SK-N-SH treated with all-trans-retinoic acid at 6 μM for 48 hours (cell line): ENCODE results near the gene SLC18A3.

Experiments
- ATAC-seq: fragments of 200-7000 bp; cut with Tn5 transposase; 3 replicates; pipeline ENCODE4 v1.9.1; 2020; ENCODE audit warnings: mild to moderate bottlenecking, moderate library complexity
- ARNTL ChIP-seq: fragments of 450-650 bp; formaldehyde crosslinking; IDR thresholded peaks from 2 replicates; pipeline ENCODE4 v1.5.0; 2020; ENCODE audit warnings: low read depth, mild to moderate bottlenecking, moderate library complexity, borderline replicate concordance
- BACH2 ChIP-seq: fragments of 250-450 bp; sonication (Bioruptor Pico); IDR thresholded peaks from 2 replicates; pipeline ENCODE4 v1.9.0; 2021; ENCODE audit warnings: mild to moderate bottlenecking, borderline replicate concordance
- CSDC2 ChIP-seq: fragments of 250-450 bp; sonication (Bioruptor Pico); IDR thresholded peaks from 2 replicates; pipeline ENCODE4 v1.5.0; 2020; ENCODE audit warnings: mild to moderate bottlenecking, moderate library complexity
- GLIS3 ChIP-seq: fragments of 250-450 bp; sonication (Bioruptor Pico); IDR thresholded peaks from 2 replicates; pipeline ENCODE4 v1.5.0; 2020; ENCODE audit warnings: mild to moderate bottlenecking, moderate library complexity
- ISL1 ChIP-seq: fragments of 250-450 bp; sonication (Bioruptor Pico); IDR thresholded peaks from 2 replicates; pipeline ENCODE4 v2.1.2; 2022; ENCODE audit warnings: mild to moderate bottlenecking, moderate library complexity
- PPARA ChIP-seq: fragments of 250-450 bp; sonication (Bioruptor Pico); IDR thresholded peaks from 2 replicates; pipeline ENCODE4 v1.5.0; 2020; ENCODE audit warnings: mild to moderate bottlenecking, borderline replicate concordance
- RARB ChIP-seq: fragments of 250-450 bp; sonication (Bioruptor Pico); IDR thresholded peaks from 2 replicates; pipeline ENCODE4 v1.8.0; 2021; ENCODE audit warnings: mild to moderate bottlenecking, moderate library complexity
- SNAI2 ChIP-seq: fragments of 250-450 bp; sonication (Bioruptor Pico); IDR thresholded peaks from 2 replicates; pipeline ENCODE4 v1.5.0; 2020; ENCODE audit warnings: mild to moderate bottlenecking, moderate library complexity
- TCF4 ChIP-seq: fragments of 250-450 bp; sonication (Bioruptor Pico); IDR thresholded peaks from 2 replicates; pipeline ENCODE4 v1.8.0; 2021; ENCODE audit warnings: mild to moderate bottlenecking, moderate library complexity, borderline replicate concordance
- TOX ChIP-seq: fragments of 250-450 bp; sonication (Bioruptor Pico); IDR thresholded peaks from 2 replicates; pipeline ENCODE4 v1.8.0; 2021; ENCODE audit warnings: mild to moderate bottlenecking, moderate library complexity, borderline replicate concordance
- ZC3H10 ChIP-seq: fragments of 250-450 bp; sonication (Bioruptor Pico); IDR thresholded peaks from 2 replicates; pipeline ENCODE4 v1.5.1; 2021; ENCODE audit warnings: mild to moderate bottlenecking, moderate library complexity
- ZFP3 ChIP-seq: fragments of 250-450 bp; sonication (Bioruptor Pico); IDR thresholded peaks from 2 replicates; pipeline ENCODE4 v1.5.0; 2020; ENCODE audit warnings: mild to moderate bottlenecking, moderate library complexity
- ZFP30 ChIP-seq: fragments of 450-650 bp; formaldehyde crosslinking; IDR thresholded peaks from 2 replicates; pipeline ENCODE4 v1.5.0; 2022; ENCODE audit warnings: mild to moderate bottlenecking, moderate library complexity
- ZNF565 ChIP-seq: fragments of 450-650 bp; formaldehyde crosslinking; conservative IDR thresholded peaks from 2 replicates; pipeline ENCODE4 v1.5.0; 2020; ENCODE audit warnings: low read depth, mild to moderate bottlenecking, moderate library complexity
- ZNF70 ChIP-seq: fragments of 450-650 bp; formaldehyde crosslinking; IDR thresholded peaks from 2 replicates; pipeline ENCODE4 v1.5.0; 2020; ENCODE audit warnings: mild to moderate bottlenecking, moderate library complexity
- ZNF8 ChIP-seq: fragments of 450-650 bp; formaldehyde crosslinking; IDR thresholded peaks from 2 replicates; pipeline ENCODE4 v1.5.0; 2020; ENCODE audit warnings: mild to moderate bottlenecking, moderate library complexity
- TF ChIP-seq, protein P1 (sequence below): fragments of 250-450 bp; sonication (Bioruptor Pico); IDR thresholded peaks from 2 replicates; pipeline ENCODE4 v1.5.1; 2020; ENCODE audit warnings: low read depth, mild to moderate bottlenecking, moderate library complexity
- TF ChIP-seq, protein P2 (sequence below): fragments of 250-450 bp; sonication (Bioruptor Pico); IDR thresholded peaks from 2 replicates; pipeline ENCODE4 v1.8.0; 2021; ENCODE audit warnings: low read depth, mild to moderate bottlenecking, moderate library complexity, borderline replicate concordance
- TF ChIP-seq, protein P3 (sequence below): fragments of 250-450 bp; sonication (Bioruptor Pico); IDR thresholded peaks from 2 replicates; pipeline ENCODE4 v1.8.0; 2020; ENCODE audit warnings: mild to moderate bottlenecking, moderate library complexity, borderline replicate concordance
- TF ChIP-seq, protein P4 (sequence below): fragments of 250-450 bp; sonication (Bioruptor Pico); IDR thresholded peaks from 2 replicates; pipeline ENCODE4 v1.5.0; 2020; ENCODE audit warnings: mild to moderate bottlenecking, moderate library complexity
- TF ChIP-seq, protein P5 (sequence below): fragments of 250-450 bp; sonication (Bioruptor Pico); IDR thresholded peaks from 2 replicates; pipeline ENCODE4 v1.5.1; 2021; ENCODE audit warnings: mild to moderate bottlenecking, moderate library complexity

The SLC18A3 gene

DNA sequence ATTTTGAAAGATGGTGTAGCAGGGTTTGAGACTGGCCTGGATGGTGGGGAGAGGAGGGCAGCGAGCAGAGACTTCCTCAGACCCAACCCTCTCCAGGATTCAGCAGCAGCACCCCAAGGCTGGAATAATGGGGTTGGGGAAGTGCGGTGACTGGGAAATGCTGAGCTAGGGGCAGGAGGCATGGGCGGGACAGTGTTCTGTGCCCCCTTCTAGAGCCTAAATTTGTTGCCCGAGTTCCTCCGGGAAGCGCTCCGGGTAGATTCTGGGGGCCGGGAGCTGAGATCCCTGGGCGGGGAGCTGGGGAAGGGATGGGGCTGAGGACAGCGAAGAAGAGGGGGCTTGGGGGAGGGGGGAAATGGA lies 3.8 kb downstream of the SLC18A3 start, which contains the start of gene CHAT:
Gene CHAT (plus strand): TSS at position 156 of the 360 bp plus-strand sequence. CDS start 153 bp downstream, at position 309.
- no peak for TF ChIP-seq ZNF565 (CRISPR knock-in tag)
- TF ChIP-seq BACH2 (CRISPR knock-in tag): no peak
- TF ChIP-seq, protein P1, sequence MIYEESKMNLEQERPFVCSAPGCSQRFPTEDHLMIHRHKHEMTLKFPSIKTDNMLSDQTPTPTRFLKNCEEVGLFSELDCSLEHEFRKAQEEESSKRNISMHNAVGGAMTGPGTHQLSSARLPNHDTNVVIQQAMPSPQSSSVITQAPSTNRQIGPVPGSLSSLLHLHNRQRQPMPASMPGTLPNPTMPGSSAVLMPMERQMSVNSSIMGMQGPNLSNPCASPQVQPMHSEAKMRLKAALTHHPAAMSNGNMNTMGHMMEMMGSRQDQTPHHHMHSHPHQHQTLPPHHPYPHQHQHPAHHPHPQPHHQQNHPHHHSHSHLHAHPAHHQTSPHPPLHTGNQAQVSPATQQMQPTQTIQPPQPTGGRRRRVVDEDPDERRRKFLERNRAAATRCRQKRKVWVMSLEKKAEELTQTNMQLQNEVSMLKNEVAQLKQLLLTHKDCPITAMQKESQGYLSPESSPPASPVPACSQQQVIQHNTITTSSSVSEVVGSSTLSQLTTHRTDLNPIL (CRISPR knock-in tag): no peak
- TF ChIP-seq, protein P2, sequence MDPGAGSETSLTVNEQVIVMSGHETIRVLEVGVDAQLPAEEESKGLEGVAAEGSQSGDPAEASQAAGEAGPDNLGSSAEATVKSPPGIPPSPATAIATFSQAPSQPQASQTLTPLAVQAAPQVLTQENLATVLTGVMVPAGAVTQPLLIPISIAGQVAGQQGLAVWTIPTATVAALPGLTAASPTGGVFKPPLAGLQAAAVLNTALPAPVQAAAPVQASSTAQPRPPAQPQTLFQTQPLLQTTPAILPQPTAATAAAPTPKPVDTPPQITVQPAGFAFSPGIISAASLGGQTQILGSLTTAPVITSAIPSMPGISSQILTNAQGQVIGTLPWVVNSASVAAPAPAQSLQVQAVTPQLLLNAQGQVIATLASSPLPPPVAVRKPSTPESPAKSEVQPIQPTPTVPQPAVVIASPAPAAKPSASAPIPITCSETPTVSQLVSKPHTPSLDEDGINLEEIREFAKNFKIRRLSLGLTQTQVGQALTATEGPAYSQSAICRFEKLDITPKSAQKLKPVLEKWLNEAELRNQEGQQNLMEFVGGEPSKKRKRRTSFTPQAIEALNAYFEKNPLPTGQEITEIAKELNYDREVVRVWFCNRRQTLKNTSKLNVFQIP: no peak
- no peak for TF ChIP-seq ZNF8 (CRISPR knock-in tag)
- TF ChIP-seq, protein P3, sequence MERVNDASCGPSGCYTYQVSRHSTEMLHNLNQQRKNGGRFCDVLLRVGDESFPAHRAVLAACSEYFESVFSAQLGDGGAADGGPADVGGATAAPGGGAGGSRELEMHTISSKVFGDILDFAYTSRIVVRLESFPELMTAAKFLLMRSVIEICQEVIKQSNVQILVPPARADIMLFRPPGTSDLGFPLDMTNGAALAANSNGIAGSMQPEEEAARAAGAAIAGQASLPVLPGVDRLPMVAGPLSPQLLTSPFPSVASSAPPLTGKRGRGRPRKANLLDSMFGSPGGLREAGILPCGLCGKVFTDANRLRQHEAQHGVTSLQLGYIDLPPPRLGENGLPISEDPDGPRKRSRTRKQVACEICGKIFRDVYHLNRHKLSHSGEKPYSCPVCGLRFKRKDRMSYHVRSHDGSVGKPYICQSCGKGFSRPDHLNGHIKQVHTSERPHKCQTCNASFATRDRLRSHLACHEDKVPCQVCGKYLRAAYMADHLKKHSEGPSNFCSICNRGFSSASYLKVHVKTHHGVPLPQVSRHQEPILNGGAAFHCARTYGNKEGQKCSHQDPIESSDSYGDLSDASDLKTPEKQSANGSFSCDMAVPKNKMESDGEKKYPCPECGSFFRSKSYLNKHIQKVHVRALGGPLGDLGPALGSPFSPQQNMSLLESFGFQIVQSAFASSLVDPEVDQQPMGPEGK (CRISPR knock-in tag): no peak
- no peak for TF ChIP-seq ARNTL (CRISPR knock-in tag)
- TF ChIP-seq PPARA (CRISPR knock-in tag): no peak
- TF ChIP-seq, protein P4, sequence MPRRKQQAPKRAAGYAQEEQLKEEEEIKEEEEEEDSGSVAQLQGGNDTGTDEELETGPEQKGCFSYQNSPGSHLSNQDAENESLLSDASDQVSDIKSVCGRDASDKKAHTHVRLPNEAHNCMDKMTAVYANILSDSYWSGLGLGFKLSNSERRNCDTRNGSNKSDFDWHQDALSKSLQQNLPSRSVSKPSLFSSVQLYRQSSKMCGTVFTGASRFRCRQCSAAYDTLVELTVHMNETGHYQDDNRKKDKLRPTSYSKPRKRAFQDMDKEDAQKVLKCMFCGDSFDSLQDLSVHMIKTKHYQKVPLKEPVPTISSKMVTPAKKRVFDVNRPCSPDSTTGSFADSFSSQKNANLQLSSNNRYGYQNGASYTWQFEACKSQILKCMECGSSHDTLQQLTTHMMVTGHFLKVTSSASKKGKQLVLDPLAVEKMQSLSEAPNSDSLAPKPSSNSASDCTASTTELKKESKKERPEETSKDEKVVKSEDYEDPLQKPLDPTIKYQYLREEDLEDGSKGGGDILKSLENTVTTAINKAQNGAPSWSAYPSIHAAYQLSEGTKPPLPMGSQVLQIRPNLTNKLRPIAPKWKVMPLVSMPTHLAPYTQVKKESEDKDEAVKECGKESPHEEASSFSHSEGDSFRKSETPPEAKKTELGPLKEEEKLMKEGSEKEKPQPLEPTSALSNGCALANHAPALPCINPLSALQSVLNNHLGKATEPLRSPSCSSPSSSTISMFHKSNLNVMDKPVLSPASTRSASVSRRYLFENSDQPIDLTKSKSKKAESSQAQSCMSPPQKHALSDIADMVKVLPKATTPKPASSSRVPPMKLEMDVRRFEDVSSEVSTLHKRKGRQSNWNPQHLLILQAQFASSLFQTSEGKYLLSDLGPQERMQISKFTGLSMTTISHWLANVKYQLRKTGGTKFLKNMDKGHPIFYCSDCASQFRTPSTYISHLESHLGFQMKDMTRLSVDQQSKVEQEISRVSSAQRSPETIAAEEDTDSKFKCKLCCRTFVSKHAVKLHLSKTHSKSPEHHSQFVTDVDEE (CRISPR knock-in tag): no peak
- no peak for TF ChIP-seq TOX (CRISPR knock-in tag)
- TF ChIP-seq CSDC2 (CRISPR knock-in tag): no peak
- TF ChIP-seq, protein P5, sequence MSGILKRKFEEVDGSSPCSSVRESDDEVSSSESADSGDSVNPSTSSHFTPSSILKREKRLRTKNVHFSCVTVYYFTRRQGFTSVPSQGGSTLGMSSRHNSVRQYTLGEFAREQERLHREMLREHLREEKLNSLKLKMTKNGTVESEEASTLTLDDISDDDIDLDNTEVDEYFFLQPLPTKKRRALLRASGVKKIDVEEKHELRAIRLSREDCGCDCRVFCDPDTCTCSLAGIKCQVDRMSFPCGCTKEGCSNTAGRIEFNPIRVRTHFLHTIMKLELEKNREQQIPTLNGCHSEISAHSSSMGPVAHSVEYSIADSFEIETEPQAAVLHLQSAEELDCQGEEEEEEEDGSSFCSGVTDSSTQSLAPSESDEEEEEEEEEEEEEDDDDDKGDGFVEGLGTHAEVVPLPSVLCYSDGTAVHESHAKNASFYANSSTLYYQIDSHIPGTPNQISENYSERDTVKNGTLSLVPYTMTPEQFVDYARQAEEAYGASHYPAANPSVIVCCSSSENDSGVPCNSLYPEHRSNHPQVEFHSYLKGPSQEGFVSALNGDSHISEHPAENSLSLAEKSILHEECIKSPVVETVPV (CRISPR knock-in tag): no peak
- no peak for TF ChIP-seq TCF4 (CRISPR knock-in tag)
- TF ChIP-seq RARB: no peak
- no peak for TF ChIP-seq SNAI2 (CRISPR knock-in tag)
- TF ChIP-seq ZC3H10 (CRISPR knock-in tag): no peak
- no peak for ATAC-seq

DNA sequence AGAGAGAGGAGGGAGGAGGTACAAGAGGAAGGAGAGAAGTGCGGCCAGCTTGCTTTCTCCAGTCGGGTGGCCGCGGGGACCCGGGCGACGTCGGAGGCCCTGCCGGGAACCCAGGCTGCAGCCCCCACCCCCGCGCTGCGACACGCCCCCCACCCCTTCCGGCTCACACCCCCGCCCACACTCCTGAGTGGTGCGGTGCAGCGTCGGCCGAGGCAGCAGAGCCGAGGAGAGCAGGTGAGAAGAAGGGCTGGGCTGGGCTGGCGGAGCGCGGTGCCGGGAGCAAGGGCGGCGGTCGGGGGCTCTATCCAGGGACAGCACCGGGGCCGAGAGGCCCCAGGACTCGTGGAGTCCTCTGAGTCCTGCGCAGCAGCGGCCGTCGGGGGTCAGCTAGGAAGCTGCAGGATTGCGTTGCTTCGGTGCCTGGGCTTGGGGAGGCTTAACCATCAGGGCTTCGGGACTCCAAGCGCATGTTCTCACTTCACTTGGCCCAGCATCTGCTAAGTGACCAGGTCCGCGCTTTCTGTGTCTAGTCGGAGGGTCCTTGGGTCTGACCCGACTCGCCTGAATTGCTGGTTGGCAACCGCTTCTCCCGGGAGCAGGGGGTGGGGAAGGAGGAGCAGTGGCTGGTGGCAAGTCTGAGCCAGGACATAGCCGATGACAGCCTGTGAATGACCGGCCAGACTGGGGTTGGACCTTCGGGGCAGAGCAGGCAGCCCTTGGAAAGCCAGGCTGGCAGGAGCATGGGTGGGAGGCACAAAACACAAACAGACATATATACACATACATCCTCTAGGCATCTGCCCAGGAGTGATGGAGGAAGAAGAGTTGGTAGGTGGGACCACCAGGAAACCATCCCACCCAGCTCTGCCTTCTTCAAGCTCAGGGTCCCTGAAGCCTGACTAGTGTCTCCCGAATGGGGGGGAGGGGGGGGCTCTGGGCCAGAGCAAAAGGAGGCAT lies 4.4 kb downstream of the SLC18A3 start:
- ATAC-seq: no peak
- TF ChIP-seq ZFP30 (CRISPR knock-in tag): no peak
- TF ChIP-seq GLIS3 (CRISPR knock-in tag): no peak
- no peak for TF ChIP-seq ZC3H10 (CRISPR knock-in tag)
- TF ChIP-seq, protein P5 (CRISPR knock-in tag): no peak
- TF ChIP-seq, protein P3 (CRISPR knock-in tag): no peak
- no peak for TF ChIP-seq TOX (CRISPR knock-in tag)
- TF ChIP-seq ZFP3: no peak
- TF ChIP-seq, protein P4 (CRISPR knock-in tag): no peak
- TF ChIP-seq PPARA (CRISPR knock-in tag): no peak
- no peak for TF ChIP-seq SNAI2 (CRISPR knock-in tag)
- no peak for TF ChIP-seq ZNF70 (CRISPR knock-in tag)
- no peak for TF ChIP-seq ISL1 (CRISPR knock-in tag)
- no peak for TF ChIP-seq ZNF565 (CRISPR knock-in tag)
